Measurements from ENCODE around the gene CADM2. TPM values are rescaled to one million over a fixed set of nuclear protein-coding genes. Genes with fewer than 3 reads are reported as not detected.

The CADM2 gene
- total and polyA plus RNA-seq, 2 experiments from 2014 or later, result 2.9 to 7.8 TPM

- H3K27me3 ChIP-seq, result no peaks in the 10 kb centered on the region
- no peaks in the 10 kb centered on the region for H3K9me2 ChIP-seq (replicated peaks; ENCODE audit: insufficient read depth)
- H3K27ac ChIP-seq, result no peak overlapping the region
- WGBS (ENCODE audit: low lambda C conversion rate, missing lambda C conversion rate), result 43% methylated on average over 6 of the region's 6 CpGs
- H3K4me2 ChIP-seq, result no peak overlapping the region
- H3K9me3 ChIP-seq (ENCODE audit: low read depth), result no peaks in the 10 kb centered on the region
- no peak overlapping the region for H2AFZ ChIP-seq
- no peaks in the 10 kb centered on the region for H3K79me2 ChIP-seq
- no peaks in the 10 kb centered on the region for H3K36me3 ChIP-seq (replicated peaks; ENCODE audit: insufficient read depth, low read depth)
- TF ChIP-seq EZH2phosphoT487 (IDR thresholded peaks at IDR 0.05; ENCODE audit: low read depth, severe bottlenecking, unreplicated experiment) (no peak), CTCF (IDR thresholded peaks at IDR 0.05; ENCODE audit: poor library complexity) (peak; percentile 65)
- H4K20me1 ChIP-seq (ENCODE audit: insufficient read depth, poor library complexity, severe bottlenecking), result no peaks in the 10 kb centered on the region
- H3K4me3 ChIP-seq, result no peak overlapping the region
- no peaks in the 10 kb centered on the region for H3K4me1 ChIP-seq (ENCODE audit: insufficient read depth)
- peak; percentile 74 for DNase-seq (ENCODE audit: low spot score)
These were observed 402.1 kb downstream of the CADM2 start for GRCh38 chr3:85360742-85361387.

DNA sequence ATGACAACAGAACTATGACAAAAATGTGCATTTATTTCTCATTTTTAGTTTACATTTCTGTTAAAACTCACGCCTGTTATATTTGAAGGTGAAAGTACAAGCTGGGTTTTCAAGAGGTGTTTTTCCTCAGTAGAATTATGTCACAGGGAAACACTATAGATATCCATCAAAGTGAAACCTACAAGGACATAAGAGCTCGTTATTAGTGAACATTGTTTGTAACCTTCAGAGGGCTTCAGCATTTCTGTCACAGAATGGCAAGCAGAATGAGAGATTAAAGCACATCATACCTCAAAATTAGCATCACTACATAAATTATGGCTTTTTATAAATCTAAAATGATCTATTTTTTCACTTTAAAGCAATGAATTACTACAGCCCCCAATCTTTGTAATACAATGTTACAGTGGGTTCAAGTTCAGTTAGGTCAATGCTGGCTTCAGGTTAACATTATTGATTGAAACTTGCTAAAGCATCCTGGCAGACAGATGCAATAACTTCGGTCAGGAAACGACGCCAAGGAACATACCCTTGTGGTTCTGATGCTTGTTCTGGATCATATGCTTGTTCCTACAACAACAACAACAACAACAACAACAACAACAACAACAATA, 405.6 kb downstream of the CADM2 start:
- no peaks in the 10 kb centered on the region for H3K4me1 ChIP-seq (ENCODE audit: insufficient read depth)
- no peaks in the 10 kb centered on the region for H3K36me3 ChIP-seq (replicated peaks; ENCODE audit: insufficient read depth, low read depth)
- H3K9me2 ChIP-seq (replicated peaks; ENCODE audit: insufficient read depth), result no peaks in the 10 kb centered on the region
- H3K4me3 ChIP-seq, result no peak overlapping the region
- no peak for DNase-seq (ENCODE audit: low spot score)
- WGBS (ENCODE audit: low lambda C conversion rate, missing lambda C conversion rate), result 87% methylated on average over 5 of the region's 5 CpGs
- TF ChIP-seq CTCF (IDR thresholded peaks at IDR 0.05; ENCODE audit: poor library complexity) (no peak), EZH2 (IDR thresholded peaks at IDR 0.05; ENCODE audit: borderline replicate concordance) (no peak), EZH2phosphoT487 (IDR thresholded peaks at IDR 0.05; ENCODE audit: low read depth, severe bottlenecking, unreplicated experiment) (no peak)
- no peak overlapping the region for H2AFZ ChIP-seq
- no peaks in the 10 kb centered on the region for H4K20me1 ChIP-seq (ENCODE audit: insufficient read depth, poor library complexity, severe bottlenecking)
- H3K79me2 ChIP-seq, result no peaks in the 10 kb centered on the region
- no peaks in the 10 kb centered on the region for H3K9me3 ChIP-seq (ENCODE audit: low read depth)
- H3K27ac ChIP-seq, result no peak overlapping the region
- no peaks in the 10 kb centered on the region for H3K27me3 ChIP-seq
- H3K4me2 ChIP-seq, result no peak overlapping the region

- WGBS (ENCODE audit: low lambda C conversion rate, missing lambda C conversion rate), result 97% methylated on average over 4 of the region's 4 CpGs
- no peak overlapping the region for H3K4me2 ChIP-seq
- H3K36me3 ChIP-seq (replicated peaks; ENCODE audit: insufficient read depth, low read depth), result no peaks in the 10 kb centered on the region
- no peaks in the 10 kb centered on the region for H3K9me2 ChIP-seq (replicated peaks; ENCODE audit: insufficient read depth)
- no peaks in the 10 kb centered on the region for H3K27me3 ChIP-seq
- H3K4me1 ChIP-seq (ENCODE audit: insufficient read depth), result no peaks in the 10 kb centered on the region
- no peaks in the 10 kb centered on the region for H3K9me3 ChIP-seq (ENCODE audit: low read depth)
- H4K20me1 ChIP-seq (ENCODE audit: insufficient read depth, poor library complexity, severe bottlenecking), result no peaks in the 10 kb centered on the region
- H3K79me2 ChIP-seq, result no peaks in the 10 kb centered on the region
- TF ChIP-seq CTCF (IDR thresholded peaks at IDR 0.05; ENCODE audit: poor library complexity), result no peak
- no peak for DNase-seq (ENCODE audit: low spot score)
- no peak overlapping the region for H3K27ac ChIP-seq
- H3K4me3 ChIP-seq, result no peak overlapping the region
- no peak overlapping the region for H2AFZ ChIP-seq
These were observed 411.6 kb downstream of the CADM2 start for GRCh38 chr3:85370341-85370740.

Data from hepatocyte (in vitro differentiated cells).